Adipocyte (in vitro differentiated cells): ENCODE results near the gene KRTAP9-7.
"Not testable (repeated sequence)": the region's sequence is repeated elsewhere in the genome, so short reads cannot be mapped to it uniquely, and the experiment has no call there.

Experiments
- DNase-seq: peaks from one replicate; pipeline ENCODE4 v3.0.0-alpha.2; 2015; ENCODE audit warnings: low read depth
- H3K27me3 ChIP-seq: replicated peaks from 2 replicates; pipeline ENCODE4 v1.7.0; 2013; ENCODE audit warnings: mild to moderate bottlenecking, low read length, moderate library complexity; ENCODE audit not compliant: control insufficient read depth, insufficient read depth
- H3K36me3 ChIP-seq: 2 replicates; pipeline ENCODE4 v1.7.0; 2013; ENCODE audit warnings: low read length, mild to moderate bottlenecking, moderate library complexity; ENCODE audit not compliant: control insufficient read depth, insufficient read depth, severe bottlenecking
- H3K4me1 ChIP-seq: 2 replicates; pipeline ENCODE4 v1.7.0; 2013; ENCODE audit warnings: mild to moderate bottlenecking, low read length, moderate library complexity; ENCODE audit not compliant: control insufficient read depth, insufficient read depth
- H3K4me3 ChIP-seq: 2 replicates; pipeline ENCODE4 v1.7.0; 2013; ENCODE audit warnings: mild to moderate bottlenecking, low read length, moderate library complexity
- H3K9ac ChIP-seq: 2 replicates; pipeline ENCODE4 v1.7.0; 2013; ENCODE audit warnings: mild to moderate bottlenecking, low read length, moderate library complexity
- H3K9me3 ChIP-seq: 2 replicates; pipeline ENCODE4 v1.7.0; 2013; ENCODE audit warnings: mild to moderate bottlenecking, low read length, moderate library complexity; ENCODE audit not compliant: control insufficient read depth

Gene KRTAP9-7

DNA sequence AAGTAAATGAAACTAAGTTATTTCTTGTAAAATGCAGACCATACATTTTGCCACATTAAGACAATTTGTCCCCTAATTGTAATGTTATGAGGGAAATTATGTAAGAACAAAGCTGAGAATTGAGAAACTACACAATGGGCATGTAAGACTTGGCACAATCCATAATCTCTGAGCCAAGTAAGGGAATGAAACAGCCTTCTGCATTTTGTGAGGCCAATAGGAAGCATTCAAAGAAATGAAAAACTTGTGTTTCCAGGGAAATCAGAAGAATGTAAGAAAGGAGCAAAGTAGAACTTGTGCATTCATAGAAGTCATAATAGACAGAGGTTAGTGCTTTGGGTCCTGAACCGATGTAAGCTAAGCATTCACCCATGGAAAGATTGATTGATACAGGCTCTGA is 24.2 kb upstream of the KRTAP9-7 start:
- Histone ChIP-seq H3K4me1 (peaks cover 5% of the 10 kb centered on the region), H3K9me3 (no peaks in the 10 kb centered on the region), H3K36me3 (no peaks in the 10 kb centered on the region), H3K4me3 (no peak overlapping the region), H3K9ac (no peak overlapping the region), H3K27me3 (peaks cover 2% of the 10 kb centered on the region)
- no peak for DNase-seq

DNA sequence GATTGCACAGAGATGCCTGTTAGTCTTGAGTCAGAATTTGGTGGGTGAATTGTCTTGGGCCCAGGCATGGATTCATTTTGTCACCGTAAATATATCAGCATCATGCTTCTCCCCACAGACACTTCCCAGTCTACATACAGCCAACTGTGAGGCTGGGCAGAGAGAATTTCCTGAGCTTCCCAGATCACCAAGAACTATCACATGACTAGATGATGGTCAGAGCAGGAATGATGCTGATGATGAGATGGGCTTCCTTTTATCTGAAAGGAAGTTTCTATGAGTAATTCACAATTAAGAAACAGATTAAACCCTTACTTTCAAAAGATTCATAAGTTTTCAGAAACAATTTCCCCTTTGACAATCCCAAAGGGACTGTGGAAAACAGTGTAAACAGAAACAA is 20.6 kb upstream of the KRTAP9-7 start:
- Histone ChIP-seq H3K4me3 (no peak overlapping the region), H3K36me3 (no peaks in the 10 kb centered on the region), H3K9me3 (no peaks in the 10 kb centered on the region), H3K27me3 (no peaks in the 10 kb centered on the region), H3K9ac (no peak overlapping the region), H3K4me1 (peaks cover 23% of the 10 kb centered on the region)
- no peak for DNase-seq

DNA sequence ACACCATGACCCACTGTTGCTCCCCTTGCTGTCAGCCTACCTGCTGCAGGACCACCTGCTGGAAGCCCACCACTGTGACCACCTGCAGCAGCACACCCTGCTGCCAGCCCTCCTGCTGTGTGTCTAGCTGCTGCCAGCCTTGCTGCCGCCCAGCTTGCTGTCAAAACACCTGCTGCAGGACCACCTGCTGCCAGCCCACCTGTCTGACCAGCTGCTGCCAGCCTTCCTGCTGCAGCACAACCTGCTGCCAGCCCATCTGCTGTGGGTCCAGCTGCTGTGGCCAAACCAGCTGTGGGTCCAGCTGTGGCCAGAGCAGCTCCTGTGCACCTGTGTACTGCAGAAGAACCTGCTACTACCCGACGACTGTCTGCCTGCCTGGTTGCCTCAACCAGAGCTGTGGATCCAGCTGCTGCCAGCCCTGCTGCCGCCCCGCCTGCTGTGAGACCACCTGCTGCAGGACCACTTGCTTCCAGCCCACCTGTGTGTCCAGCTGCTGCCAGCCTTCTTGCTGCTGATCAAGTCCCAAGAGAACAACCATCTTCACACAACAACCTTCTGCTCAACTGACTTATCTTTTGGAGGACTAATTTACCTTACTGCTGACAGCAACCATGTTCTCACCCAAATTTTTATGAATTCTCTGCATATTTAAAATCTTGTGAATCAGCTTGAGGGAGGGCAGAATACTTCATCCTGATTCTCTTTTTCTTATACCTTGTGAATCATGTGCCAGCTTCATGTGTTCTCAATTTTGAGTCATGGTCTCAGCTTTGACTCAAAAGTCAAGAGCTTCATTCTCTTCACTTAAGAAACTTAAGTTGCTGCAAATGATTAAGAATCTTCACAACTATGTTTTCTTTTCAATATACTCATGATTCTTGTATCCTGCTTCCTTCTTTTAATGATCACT is 19.9 kb upstream of the KRTAP9-7 start, which contains the start of gene KRTAP9-9:
TSS of gene KRTAP9-9 (plus strand) at position 4 of the 910 bp plus-strand sequence.
- not testable (repeated sequence) for H3K9me3 ChIP-seq, H3K36me3 ChIP-seq, H3K4me3 ChIP-seq, H3K9ac ChIP-seq, H3K27me3 ChIP-seq
- DNase-seq = peak; percentile 43
- peaks cover 23% of the 10 kb centered on the region for H3K4me1 ChIP-seq

DNA sequence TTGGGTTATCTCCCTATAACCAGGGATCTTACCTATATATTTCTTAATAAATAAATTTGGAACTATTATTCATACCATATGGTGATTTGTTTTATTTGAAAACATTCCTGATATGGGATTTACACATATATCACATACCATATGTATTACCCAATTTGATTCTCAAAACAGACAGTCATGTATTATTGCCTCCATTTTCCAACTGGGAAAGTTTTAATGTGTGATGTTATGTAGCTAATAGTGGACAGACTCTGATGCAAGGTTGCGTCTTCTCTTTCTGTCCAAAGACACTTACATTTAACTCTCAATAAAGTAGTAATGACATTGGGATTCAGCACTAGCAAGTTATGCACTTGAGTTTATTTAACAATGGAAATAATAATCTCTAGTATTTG is 19.2 kb upstream of the KRTAP9-7 start:
- no peaks in the 10 kb centered on the region for H3K9me3 ChIP-seq
- peaks cover 23% of the 10 kb centered on the region for H3K4me1 ChIP-seq
- H3K4me3 ChIP-seq = no peak overlapping the region
- peak; percentile 39 for DNase-seq
- no peaks in the 10 kb centered on the region for H3K27me3 ChIP-seq
- H3K36me3 ChIP-seq = no peaks in the 10 kb centered on the region
- no peak overlapping the region for H3K9ac ChIP-seq

DNA sequence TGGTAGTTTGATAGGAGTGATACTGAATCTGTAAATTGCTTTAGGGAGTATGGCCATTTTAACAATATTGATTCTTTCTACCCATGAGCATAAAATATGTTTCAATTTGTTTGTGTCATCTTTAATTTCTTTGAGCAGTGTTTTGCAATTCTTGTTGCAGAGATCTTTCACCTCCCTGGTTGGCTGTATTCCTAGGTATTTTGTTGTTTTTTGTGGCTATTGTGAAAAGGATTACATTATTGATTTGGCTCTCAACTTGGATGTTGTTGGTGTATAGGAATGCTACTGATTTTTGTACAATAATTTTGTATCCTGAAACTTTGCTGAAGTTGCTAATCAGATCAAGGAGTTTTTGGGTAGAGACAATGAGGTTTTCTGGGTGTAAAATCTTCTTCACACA is 17.1 kb upstream of the KRTAP9-7 start:
- no peaks in the 10 kb centered on the region for H3K9me3 ChIP-seq
- H3K4me1 ChIP-seq = peaks cover 18% of the 10 kb centered on the region
- no peaks in the 10 kb centered on the region for H3K36me3 ChIP-seq
- no peak overlapping the region for H3K4me3 ChIP-seq
- H3K9ac ChIP-seq = no peak overlapping the region
- peaks cover 6% of the 10 kb centered on the region for H3K27me3 ChIP-seq
- peak; percentile 73 for DNase-seq

DNA sequence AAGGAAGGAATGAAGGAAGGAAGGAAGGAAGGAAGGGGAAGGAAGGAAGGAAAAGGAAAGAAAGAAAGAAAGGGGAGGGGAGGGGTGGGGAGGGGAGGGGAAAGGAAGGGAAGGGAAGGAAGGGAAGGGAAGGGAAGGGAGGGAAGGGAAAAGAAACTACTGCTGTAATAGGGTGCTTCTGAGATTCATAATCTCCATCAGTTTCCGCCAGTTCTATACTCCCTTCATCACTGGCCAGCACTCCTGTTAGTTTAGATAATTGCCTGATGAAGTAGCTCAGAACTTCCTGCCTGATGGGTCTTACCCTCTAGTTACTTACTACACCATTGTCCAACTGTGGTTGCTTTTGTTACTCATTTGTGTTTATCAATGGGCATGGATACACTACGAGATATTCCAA is 12.3 kb upstream of the KRTAP9-7 start:
- Histone ChIP-seq H3K36me3 (no peaks in the 10 kb centered on the region), H3K9ac (no peak overlapping the region), H3K4me3 (no peak overlapping the region), H3K27me3 (peaks cover 10% of the 10 kb centered on the region), H3K4me1 (peaks cover 13% of the 10 kb centered on the region), H3K9me3 (no peaks in the 10 kb centered on the region)
- no peak for DNase-seq

- no peak for DNase-seq
- no peaks in the 10 kb centered on the region for H3K9me3 ChIP-seq
- H3K36me3 ChIP-seq = no peaks in the 10 kb centered on the region
- H3K27me3 ChIP-seq = peaks cover 10% of the 10 kb centered on the region
- H3K9ac ChIP-seq = no peak overlapping the region
- H3K4me3 ChIP-seq = no peak overlapping the region
- no peaks in the 10 kb centered on the region for H3K4me1 ChIP-seq
These were observed 10.9 kb upstream of the KRTAP9-7 start for GRCh38 chr17:41264599-41264998.

DNA sequence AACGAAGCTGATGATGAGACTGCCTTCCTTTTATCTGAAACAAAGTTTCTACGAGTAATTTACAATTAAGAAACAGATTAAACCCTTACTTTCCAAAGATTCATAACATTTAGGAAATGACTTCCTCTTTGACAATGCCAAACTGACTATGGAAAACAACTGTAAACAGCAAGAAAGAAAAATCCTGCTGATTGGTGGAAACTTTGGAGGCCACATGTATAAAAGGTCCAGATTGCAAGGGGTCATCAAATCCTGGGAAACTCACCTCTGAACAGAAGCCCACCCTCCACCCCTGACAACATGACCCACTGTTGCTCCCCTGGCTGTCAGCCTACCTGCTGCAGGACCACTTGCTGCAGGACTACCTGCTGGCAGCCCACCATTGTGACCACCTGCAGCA is 10.4 kb upstream of the KRTAP9-7 start, which contains the start of gene KRTAP9-6:
TSS of gene KRTAP9-6 (plus strand) at position 301 of the 400 bp plus-strand sequence. CDS start at position 301, 0 bp downstream.
- Histone ChIP-seq H3K9me3 (no peaks in the 10 kb centered on the region), H3K27me3 (peaks cover 10% of the 10 kb centered on the region), H3K4me3 (no peak within 1 kb of the TSS), H3K9ac (no peak within 1 kb of the TSS), H3K36me3 (no peaks in the 10 kb centered on the region), H3K4me1 (no peaks in the 10 kb centered on the region)
- no peak for DNase-seq

GRCh38 chr17:41267711-41268110 is 7.8 kb upstream of the KRTAP9-7 start:
- Histone ChIP-seq H3K9ac (no peak overlapping the region), H3K4me3 (no peak overlapping the region), H3K36me3 (no peaks in the 10 kb centered on the region), H3K9me3 (no peaks in the 10 kb centered on the region), H3K4me1 (no peaks in the 10 kb centered on the region), H3K27me3 (peaks cover 7% of the 10 kb centered on the region)
- DNase-seq = no peak

GRCh38 chr17:41271323-41271722 is 4.2 kb upstream of the KRTAP9-7 start:
- not testable (repeated sequence) for H3K9me3 ChIP-seq, H3K4me3 ChIP-seq, H3K9ac ChIP-seq, H3K4me1 ChIP-seq, H3K36me3 ChIP-seq, H3K27me3 ChIP-seq, DNase-seq

DNA sequence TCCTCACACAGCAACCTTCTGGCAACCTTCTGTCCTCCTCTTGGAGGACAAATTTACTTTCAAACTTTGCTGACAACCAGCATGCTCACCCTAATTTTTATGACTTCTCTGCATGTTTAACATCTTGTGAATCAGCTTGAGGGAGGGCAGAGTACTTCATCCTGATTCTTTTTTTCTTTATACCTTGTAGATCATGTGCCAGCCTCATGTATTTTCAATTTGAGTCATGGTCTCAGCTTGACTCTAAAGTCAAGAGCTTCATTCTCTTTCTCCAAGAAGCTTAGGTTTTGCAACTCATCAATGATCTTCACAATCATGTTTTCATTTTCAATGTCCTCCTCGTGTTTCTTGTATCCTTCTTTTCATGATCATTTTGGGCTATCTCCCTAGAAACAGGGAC is 3.6 kb upstream of the KRTAP9-7 start:
- Histone ChIP-seq H3K9ac (no peak overlapping the region), H3K4me3 (no peak overlapping the region), H3K27me3 (peaks cover 6% of the 10 kb centered on the region), H3K36me3 (no peaks in the 10 kb centered on the region), H3K9me3 (no peaks in the 10 kb centered on the region), H3K4me1 (no peaks in the 10 kb centered on the region)
- no peak for DNase-seq
